Adipocyte (in vitro differentiated cells): ENCODE data around the gene ZNF398.

ENCODE experiments used
- DNase-seq: peaks from one replicate; pipeline ENCODE4 v3.0.0-alpha.2; 2015; ENCODE audit warnings: low read depth
- H3K27me3 ChIP-seq: replicated peaks from 2 replicates; pipeline ENCODE4 v1.7.0; 2013; ENCODE audit warnings: mild to moderate bottlenecking, low read length, moderate library complexity; ENCODE audit not compliant: control insufficient read depth, insufficient read depth
- H3K36me3 ChIP-seq: 2 replicates; pipeline ENCODE4 v1.7.0; 2013; ENCODE audit warnings: low read length, mild to moderate bottlenecking, moderate library complexity; ENCODE audit not compliant: control insufficient read depth, insufficient read depth, severe bottlenecking
- H3K4me1 ChIP-seq: 2 replicates; pipeline ENCODE4 v1.7.0; 2013; ENCODE audit warnings: mild to moderate bottlenecking, low read length, moderate library complexity; ENCODE audit not compliant: control insufficient read depth, insufficient read depth
- H3K4me3 ChIP-seq: 2 replicates; pipeline ENCODE4 v1.7.0; 2013; ENCODE audit warnings: mild to moderate bottlenecking, low read length, moderate library complexity
- H3K9ac ChIP-seq: 2 replicates; pipeline ENCODE4 v1.7.0; 2013; ENCODE audit warnings: mild to moderate bottlenecking, low read length, moderate library complexity
- H3K9me3 ChIP-seq: 2 replicates; pipeline ENCODE4 v1.7.0; 2013; ENCODE audit warnings: mild to moderate bottlenecking, low read length, moderate library complexity; ENCODE audit not compliant: control insufficient read depth

ZNF398 gene

GRCh38 chr7:149147072-149147751 is at the start of gene ZNF398:
ZNF398 (plus strand) TSS chr7:149147453; CDS start chr7:149147743, 290 bp downstream.
- H3K36me3 ChIP-seq: no peaks in the 10 kb centered on the region
- peak within 1 kb of the TSS; percentile 97 for H3K4me3 ChIP-seq
- H3K27me3 ChIP-seq: no peaks in the 10 kb centered on the region
- H3K4me1 ChIP-seq: peaks cover 22% of the 10 kb centered on the region
- H3K9ac ChIP-seq: peak within 1 kb of the TSS; percentile 96
- peak; percentile 92 for DNase-seq
- H3K9me3 ChIP-seq: no peaks in the 10 kb centered on the region

GRCh38 chr7:149099058-149099457 is 48.2 kb upstream of the ZNF398 start:
- Histone ChIP-seq H3K9me3 (no peaks in the 10 kb centered on the region), H3K4me1 (no peaks in the 10 kb centered on the region), H3K4me3 (no peak overlapping the region), H3K36me3 (peaks cover 6% of the 10 kb centered on the region), H3K27me3 (no peaks in the 10 kb centered on the region), H3K9ac (no peak overlapping the region)
- no peak for DNase-seq

GRCh38 chr7:149100821-149101220 is 46.4 kb upstream of the ZNF398 start:
- no peak overlapping the region for H3K9ac ChIP-seq
- no peak overlapping the region for H3K4me3 ChIP-seq
- H3K4me1 ChIP-seq: no peaks in the 10 kb centered on the region
- H3K36me3 ChIP-seq: peaks cover 11% of the 10 kb centered on the region
- no peaks in the 10 kb centered on the region for H3K9me3 ChIP-seq
- no peak for DNase-seq
- no peaks in the 10 kb centered on the region for H3K27me3 ChIP-seq

GRCh38 chr7:149102666-149103065 is 44.6 kb upstream of the ZNF398 start:
- H3K4me3 ChIP-seq: no peak overlapping the region
- no peaks in the 10 kb centered on the region for H3K27me3 ChIP-seq
- H3K9ac ChIP-seq: no peak overlapping the region
- peaks cover 11% of the 10 kb centered on the region for H3K36me3 ChIP-seq
- H3K9me3 ChIP-seq: no peaks in the 10 kb centered on the region
- no peak for DNase-seq
- no peaks in the 10 kb centered on the region for H3K4me1 ChIP-seq

- H3K27me3 ChIP-seq: no peaks in the 10 kb centered on the region
- DNase-seq: no peak
- H3K4me1 ChIP-seq: no peaks in the 10 kb centered on the region
- no peak overlapping the region for H3K4me3 ChIP-seq
- no peak overlapping the region for H3K9ac ChIP-seq
- no peaks in the 10 kb centered on the region for H3K9me3 ChIP-seq
- H3K36me3 ChIP-seq: peaks cover 11% of the 10 kb centered on the region
Observed at GRCh38 chr7:149103424-149103823, 43.8 kb upstream of the ZNF398 start.

- H3K4me1 ChIP-seq: no peaks in the 10 kb centered on the region
- no peak overlapping the region for H3K9ac ChIP-seq
- H3K9me3 ChIP-seq: no peaks in the 10 kb centered on the region
- no peak for DNase-seq
- no peak overlapping the region for H3K4me3 ChIP-seq
- H3K27me3 ChIP-seq: no peaks in the 10 kb centered on the region
- H3K36me3 ChIP-seq: peaks cover 11% of the 10 kb centered on the region
Observed at GRCh38 chr7:149104214-149104613, 43.0 kb upstream of the ZNF398 start.

- Histone ChIP-seq H3K9ac (no peak overlapping the region), H3K9me3 (no peaks in the 10 kb centered on the region), H3K36me3 (peaks cover 11% of the 10 kb centered on the region), H3K4me3 (no peak overlapping the region), H3K4me1 (no peaks in the 10 kb centered on the region), H3K27me3 (no peaks in the 10 kb centered on the region)
- DNase-seq: no peak
Observed at GRCh38 chr7:149104749-149105148, 42.5 kb upstream of the ZNF398 start.

GRCh38 chr7:149109969-149110368 is 37.3 kb upstream of the ZNF398 start:
- Histone ChIP-seq H3K27me3 (no peaks in the 10 kb centered on the region), H3K36me3 (no peaks in the 10 kb centered on the region), H3K4me1 (no peaks in the 10 kb centered on the region), H3K9ac (no peak overlapping the region), H3K9me3 (no peaks in the 10 kb centered on the region), H3K4me3 (no peak overlapping the region)
- DNase-seq: no peak

- no peaks in the 10 kb centered on the region for H3K9me3 ChIP-seq
- peaks cover 3% of the 10 kb centered on the region for H3K36me3 ChIP-seq
- H3K4me3 ChIP-seq: peak overlapping the region; percentile 100
- peak overlapping the region; percentile 100 for H3K9ac ChIP-seq
- peak; percentile 38 for DNase-seq
- no peaks in the 10 kb centered on the region for H3K27me3 ChIP-seq
- H3K4me1 ChIP-seq: peaks cover 15% of the 10 kb centered on the region
Observed at GRCh38 chr7:149125189-149125862, 21.9 kb upstream of the ZNF398 start.

GRCh38 chr7:149125863-149126661 is 21.2 kb upstream of the ZNF398 start, which contains the start of gene ZNF425:
ZNF425 (minus strand) TSS chr7:149126324; CDS start chr7:149126213, 111 bp downstream.
- peak; percentile 97 for DNase-seq
- H3K9me3 ChIP-seq: peaks cover 6% of the 10 kb centered on the region
- H3K27me3 ChIP-seq: no peaks in the 10 kb centered on the region
- peak within 1 kb of the TSS; percentile 100 for H3K9ac ChIP-seq
- H3K4me3 ChIP-seq: peak within 1 kb of the TSS; percentile 100
- peaks cover 12% of the 10 kb centered on the region for H3K4me1 ChIP-seq
- H3K36me3 ChIP-seq: peaks cover 10% of the 10 kb centered on the region

- Histone ChIP-seq H3K27me3 (no peaks in the 10 kb centered on the region), H3K4me1 (peaks cover 12% of the 10 kb centered on the region), H3K4me3 (peak overlapping the region; percentile 100), H3K36me3 (peaks cover 15% of the 10 kb centered on the region), H3K9me3 (peaks cover 6% of the 10 kb centered on the region), H3K9ac (peak overlapping the region; percentile 100)
- DNase-seq: peak; percentile 63
Observed at GRCh38 chr7:149126662-149127266, 20.5 kb upstream of the ZNF398 start.
